Measurements from ENCODE around the gene DHRS1.

The DHRS1 gene

GRCh38 chr14:24286996-24287395 is 12.6 kb downstream of the DHRS1 start:
- H3K27ac ChIP-seq (ENCODE audit: low read depth, low read length) = no peak overlapping the region

GRCh38 chr14:24285351-24285750 is 14.2 kb downstream of the DHRS1 start:
- H3K36me3 ChIP-seq (ENCODE audit: insufficient read depth, low read length) = peaks cover 10% of the 10 kb centered on the region
- H3K4me1 ChIP-seq (ENCODE audit: insufficient read depth, low read length) = no peaks in the 10 kb centered on the region
- H3K27me3 ChIP-seq (ENCODE audit: control insufficient read depth in 1 of 2, insufficient read depth in 2 of 2, low read length in 2 of 2) = no peaks in the 10 kb centered on the region
- no peaks in the 10 kb centered on the region for H3K9me3 ChIP-seq (ENCODE audit: low read length)
- no peak overlapping the region for H3K9ac ChIP-seq (ENCODE audit: low read length)
- H3K27ac ChIP-seq (ENCODE audit: low read depth, low read length) = no peak overlapping the region
- H3K4me3 ChIP-seq (ENCODE audit: low read depth in 1 of 2, low read length in 2 of 2) = no peak overlapping the region

More at GRCh38 chr14:24286996-24287395, 12.6 kb downstream of the DHRS1 start:
- no peaks in the 10 kb centered on the region for H3K9me3 ChIP-seq (ENCODE audit: low read length)
- no peaks in the 10 kb centered on the region for H3K4me1 ChIP-seq (ENCODE audit: insufficient read depth, low read length)
- no peak overlapping the region for H3K9ac ChIP-seq (ENCODE audit: low read length)
- H3K27me3 ChIP-seq (ENCODE audit: control insufficient read depth in 1 of 2, insufficient read depth in 2 of 2, low read length in 2 of 2) = no peaks in the 10 kb centered on the region
- no peak overlapping the region for H3K4me3 ChIP-seq (ENCODE audit: low read depth in 1 of 2, low read length in 2 of 2)
- peaks cover 27% of the 10 kb centered on the region for H3K36me3 ChIP-seq (ENCODE audit: insufficient read depth, low read length)

- H3K9ac ChIP-seq (ENCODE audit: low read length) = no peak overlapping the region
- peaks cover 3% of the 10 kb centered on the region for H3K36me3 ChIP-seq (ENCODE audit: insufficient read depth, low read length)
- no peaks in the 10 kb centered on the region for H3K9me3 ChIP-seq (ENCODE audit: low read length)
- H3K27me3 ChIP-seq (ENCODE audit: control insufficient read depth in 1 of 2, insufficient read depth in 2 of 2, low read length in 2 of 2) = no peaks in the 10 kb centered on the region
- no peak overlapping the region for H3K4me3 ChIP-seq (ENCODE audit: low read depth in 1 of 2, low read length in 2 of 2)
- no peaks in the 10 kb centered on the region for H3K4me1 ChIP-seq (ENCODE audit: insufficient read depth, low read length)
- no peak overlapping the region for H3K27ac ChIP-seq (ENCODE audit: low read depth, low read length)
Measured at GRCh38 chr14:24284501-24285035, 15.0 kb downstream of the DHRS1 start.

- Histone ChIP-seq H3K4me1 (ENCODE audit: insufficient read depth, low read length) (no peaks in the 10 kb centered on the region), H3K4me3 (ENCODE audit: low read depth in 1 of 2, low read length in 2 of 2) (no peak overlapping the region), H3K9me3 (ENCODE audit: low read length) (no peaks in the 10 kb centered on the region), H3K36me3 (ENCODE audit: insufficient read depth, low read length) (no peaks in the 10 kb centered on the region), H3K27me3 (ENCODE audit: control insufficient read depth in 1 of 2, insufficient read depth in 2 of 2, low read length in 2 of 2) (no peaks in the 10 kb centered on the region), H3K27ac (ENCODE audit: low read depth, low read length) (no peak overlapping the region), H3K9ac (ENCODE audit: low read length) (no peak overlapping the region)
Measured at GRCh38 chr14:24283796-24284460, 15.7 kb downstream of the DHRS1 start.

GRCh38 chr14:24282736-24283135 is 16.8 kb downstream of the DHRS1 start:
- H3K27me3 ChIP-seq (ENCODE audit: control insufficient read depth in 1 of 2, insufficient read depth in 2 of 2, low read length in 2 of 2) = no peaks in the 10 kb centered on the region
- H3K4me1 ChIP-seq (ENCODE audit: insufficient read depth, low read length) = no peaks in the 10 kb centered on the region
- H3K27ac ChIP-seq (ENCODE audit: low read depth, low read length) = no peak overlapping the region
- H3K9ac ChIP-seq (ENCODE audit: low read length) = no peak overlapping the region
- no peak overlapping the region for H3K4me3 ChIP-seq (ENCODE audit: low read depth in 1 of 2, low read length in 2 of 2)
- no peaks in the 10 kb centered on the region for H3K9me3 ChIP-seq (ENCODE audit: low read length)
- no peaks in the 10 kb centered on the region for H3K36me3 ChIP-seq (ENCODE audit: insufficient read depth, low read length)

GRCh38 chr14:24281636-24282035 is 17.9 kb downstream of the DHRS1 start:
- H3K27me3 ChIP-seq (ENCODE audit: control insufficient read depth in 1 of 2, insufficient read depth in 2 of 2, low read length in 2 of 2) = no peaks in the 10 kb centered on the region
- no peaks in the 10 kb centered on the region for H3K9me3 ChIP-seq (ENCODE audit: low read length)
- H3K4me1 ChIP-seq (ENCODE audit: insufficient read depth, low read length) = no peaks in the 10 kb centered on the region
- no peak overlapping the region for H3K27ac ChIP-seq (ENCODE audit: low read depth, low read length)
- H3K36me3 ChIP-seq (ENCODE audit: insufficient read depth, low read length) = no peaks in the 10 kb centered on the region
- no peak overlapping the region for H3K4me3 ChIP-seq (ENCODE audit: low read depth in 1 of 2, low read length in 2 of 2)
- H3K9ac ChIP-seq (ENCODE audit: low read length) = no peak overlapping the region

GRCh38 chr14:24280797-24281460 is 18.7 kb downstream of the DHRS1 start:
- Histone ChIP-seq H3K27ac (ENCODE audit: low read depth, low read length) (no peak overlapping the region), H3K36me3 (ENCODE audit: insufficient read depth, low read length) (no peaks in the 10 kb centered on the region), H3K4me1 (ENCODE audit: insufficient read depth, low read length) (no peaks in the 10 kb centered on the region), H3K4me3 (ENCODE audit: low read depth in 1 of 2, low read length in 2 of 2) (no peak overlapping the region), H3K9ac (ENCODE audit: low read length) (no peak overlapping the region), H3K9me3 (ENCODE audit: low read length) (no peaks in the 10 kb centered on the region), H3K27me3 (ENCODE audit: control insufficient read depth in 1 of 2, insufficient read depth in 2 of 2, low read length in 2 of 2) (no peaks in the 10 kb centered on the region)

- Histone ChIP-seq H3K4me1 (ENCODE audit: insufficient read depth, low read length) (no peaks in the 10 kb centered on the region), H3K9me3 (ENCODE audit: low read length) (no peaks in the 10 kb centered on the region), H3K4me3 (ENCODE audit: low read depth in 1 of 2, low read length in 2 of 2) (no peak overlapping the region), H3K36me3 (ENCODE audit: insufficient read depth, low read length) (no peaks in the 10 kb centered on the region), H3K27me3 (ENCODE audit: control insufficient read depth in 1 of 2, insufficient read depth in 2 of 2, low read length in 2 of 2) (no peaks in the 10 kb centered on the region), H3K27ac (ENCODE audit: low read depth, low read length) (no peak overlapping the region), H3K9ac (ENCODE audit: low read length) (no peak overlapping the region)
Measured at GRCh38 chr14:24279301-24280186, 20.0 kb downstream of the DHRS1 start.

- Histone ChIP-seq H3K4me1 (ENCODE audit: insufficient read depth, low read length) (no peaks in the 10 kb centered on the region), H3K27me3 (ENCODE audit: control insufficient read depth in 1 of 2, insufficient read depth in 2 of 2, low read length in 2 of 2) (no peaks in the 10 kb centered on the region), H3K4me3 (ENCODE audit: low read depth in 1 of 2, low read length in 2 of 2) (no peak overlapping the region), H3K9me3 (ENCODE audit: low read length) (no peaks in the 10 kb centered on the region), H3K36me3 (ENCODE audit: insufficient read depth, low read length) (no peaks in the 10 kb centered on the region), H3K27ac (ENCODE audit: low read depth, low read length) (no peak overlapping the region), H3K9ac (ENCODE audit: low read length) (no peak overlapping the region)
Measured at GRCh38 chr14:24278424-24278823, 21.2 kb downstream of the DHRS1 start.

GRCh38 chr14:24277606-24278321 is 21.8 kb downstream of the DHRS1 start:
- H3K9me3 ChIP-seq (ENCODE audit: low read length) = no peaks in the 10 kb centered on the region

GRCh38 chr14:24277071-24277470 is 22.5 kb downstream of the DHRS1 start:
- H3K9me3 ChIP-seq (ENCODE audit: low read length) = no peaks in the 10 kb centered on the region
- no peak overlapping the region for H3K4me3 ChIP-seq (ENCODE audit: low read depth in 1 of 2, low read length in 2 of 2)
- H3K4me1 ChIP-seq (ENCODE audit: insufficient read depth, low read length) = peaks cover under 1% of the 10 kb centered on the region
- no peak overlapping the region for H3K9ac ChIP-seq (ENCODE audit: low read length)
- H3K36me3 ChIP-seq (ENCODE audit: insufficient read depth, low read length) = no peaks in the 10 kb centered on the region
- no peaks in the 10 kb centered on the region for H3K27me3 ChIP-seq (ENCODE audit: control insufficient read depth in 1 of 2, insufficient read depth in 2 of 2, low read length in 2 of 2)
- no peak overlapping the region for H3K27ac ChIP-seq (ENCODE audit: low read depth, low read length)

More at GRCh38 chr14:24277606-24278321, 21.8 kb downstream of the DHRS1 start:
- Histone ChIP-seq H3K9ac (ENCODE audit: low read length) (no peak overlapping the region), H3K4me1 (ENCODE audit: insufficient read depth, low read length) (no peaks in the 10 kb centered on the region), H3K36me3 (ENCODE audit: insufficient read depth, low read length) (no peaks in the 10 kb centered on the region), H3K4me3 (ENCODE audit: low read depth in 1 of 2, low read length in 2 of 2) (no peak overlapping the region), H3K27ac (ENCODE audit: low read depth, low read length) (no peak overlapping the region), H3K27me3 (ENCODE audit: control insufficient read depth in 1 of 2, insufficient read depth in 2 of 2, low read length in 2 of 2) (no peaks in the 10 kb centered on the region)
